HG02588 (cell line): ENCODE data around the gene KAZN.

Source experiments
- ATAC-seq: cut with Tn5 transposase; IDR thresholded peaks from one replicate; pipeline ENCODE4 v1.9.1; 2021; ENCODE audit warnings: mild to moderate bottlenecking, moderate library complexity; ENCODE audit not compliant: unreplicated experiment

Gene KAZN

GRCh38 chr1:14875524-14876509, 277.3 kb downstream of the KAZN start:
- ATAC-seq, result no peak

GRCh38 chr1:14876747-14877146, 278.3 kb downstream of the KAZN start:
- no peak for ATAC-seq

- ATAC-seq, result no peak
Observed at GRCh38 chr1:14877224-14877623, 278.7 kb downstream of the KAZN start.

- no peak for ATAC-seq
Observed at GRCh38 chr1:14878124-14878523, 279.6 kb downstream of the KAZN start.

- ATAC-seq, result no peak
Observed at GRCh38 chr1:14878951-14879350, 280.5 kb downstream of the KAZN start.

- ATAC-seq, result no peak
Observed at GRCh38 chr1:14880456-14881316, 282.2 kb downstream of the KAZN start.

- ATAC-seq, result no peak
Observed at GRCh38 chr1:14881775-14882672, 283.5 kb downstream of the KAZN start.

- ATAC-seq, result no peak
Observed at GRCh38 chr1:14884614-14885175, 286.2 kb downstream of the KAZN start.

GRCh38 chr1:14887044-14887566, 288.6 kb downstream of the KAZN start:
- ATAC-seq, result no peak

GRCh38 chr1:14887764-14888350, 289.4 kb downstream of the KAZN start:
- no peak for ATAC-seq

GRCh38 chr1:14888374-14888773, 289.9 kb downstream of the KAZN start:
- ATAC-seq, result no peak

- ATAC-seq, result no peak
Observed at GRCh38 chr1:14889825-14890440, 291.4 kb downstream of the KAZN start.

- ATAC-seq, result no peak
Observed at GRCh38 chr1:14891991-14892390, 293.5 kb downstream of the KAZN start.

- no peak for ATAC-seq
Observed at GRCh38 chr1:14894811-14895560, 296.5 kb downstream of the KAZN start.

GRCh38 chr1:14895727-14896126, 297.2 kb downstream of the KAZN start:
- no peak for ATAC-seq

GRCh38 chr1:14896381-14897079, 298.0 kb downstream of the KAZN start:
- no peak for ATAC-seq

GRCh38 chr1:14897080-14897449, 298.6 kb downstream of the KAZN start:
- no peak for ATAC-seq

- no peak for ATAC-seq
Observed at GRCh38 chr1:14897547-14897946, 299.1 kb downstream of the KAZN start.
